ENCODE measurements around the gene PIP5KL1.

GRCh38 chr9:127953154-127953553 lies 22.6 kb upstream of the PIP5KL1 start:
- no peak for TF ChIP-seq POLR2AphosphoS5 (IDR thresholded peaks at IDR 0.05; ENCODE audit: borderline replicate concordance, low read depth, low read length)
- TF ChIP-seq EZH2 (IDR thresholded peaks at IDR 0.05), result no peak
- no peak for TF ChIP-seq FOXP2 (optimal IDR thresholded peaks at IDR 0.05; ENCODE audit: control extremely low read depth, extremely low read length, insufficient read depth)

All from SK-N-MC (cell line).